Stimulated activated CD8-positive, alpha-beta memory T cell treated with anti-CD3 and anti-CD28 coated beads, Interleukin-12 subunit alpha, Interleukin-12 subunit beta, amount 100 ng/mL, for 24 hours (primary cell): ENCODE measurements around the gene PKD1.
"Not testable (repeated sequence)": the region's sequence is repeated elsewhere in the genome, so short reads cannot be mapped to it uniquely, and the experiment has no call there.

Source experiments
- DNase-seq: peaks from one replicate; pipeline ENCODE4 v3.0.0-alpha.2; 2020; ENCODE audit errors: extremely low read depth

PKD1 gene

GRCh38 chr16:2107121-2107790, 28.4 kb downstream of the PKD1 start:
- not testable (repeated sequence) for DNase-seq

GRCh38 chr16:2106211-2106610, 29.5 kb downstream of the PKD1 start:
- DNase-seq: not testable (repeated sequence)

GRCh38 chr16:2105769-2106168, 29.9 kb downstream of the PKD1 start:
- not testable (repeated sequence) for DNase-seq

GRCh38 chr16:2105291-2105690, 30.4 kb downstream of the PKD1 start:
- not testable (repeated sequence) for DNase-seq

- DNase-seq: not testable (repeated sequence)
These were observed 31.2 kb downstream of the PKD1 start for GRCh38 chr16:2104464-2104863.

GRCh38 chr16:2102471-2102870, 33.2 kb downstream of the PKD1 start:
- DNase-seq: no peak

- DNase-seq: not testable (repeated sequence)
These were observed 34.1 kb downstream of the PKD1 start for GRCh38 chr16:2101581-2101980.

- not testable (repeated sequence) for DNase-seq
These were observed 38.0 kb downstream of the PKD1 start for GRCh38 chr16:2097689-2098088.

GRCh38 chr16:2096853-2097595, 38.7 kb downstream of the PKD1 start:
- DNase-seq: no peak

GRCh38 chr16:2095918-2096582, 39.6 kb downstream of the PKD1 start:
- DNase-seq: no peak

GRCh38 chr16:2095315-2095853, 40.3 kb downstream of the PKD1 start:
- DNase-seq: no peak

GRCh38 chr16:2093793-2094192, 41.9 kb downstream of the PKD1 start:
- DNase-seq: no peak

- DNase-seq: no peak
These were observed 42.8 kb downstream of the PKD1 start for GRCh38 chr16:2092866-2093265.

- DNase-seq: no peak
These were observed 43.5 kb downstream of the PKD1 start for GRCh38 chr16:2092256-2092620.

- DNase-seq: no peak
These were observed 44.0 kb downstream of the PKD1 start for GRCh38 chr16:2091547-2092255.

- no peak for DNase-seq
These were observed 44.7 kb downstream of the PKD1 start for GRCh38 chr16:2090777-2091546.

- DNase-seq: no peak
These were observed 45.3 kb downstream of the PKD1 start for GRCh38 chr16:2090481-2090776.

- no peak for DNase-seq
These were observed 45.8 kb downstream of the PKD1 start for GRCh38 chr16:2089706-2090480.

- DNase-seq: no peak
These were observed 46.8 kb downstream of the PKD1 start for GRCh38 chr16:2088759-2089358.
